Endothelial cell of umbilical vein (primary cell): ENCODE data around the gene PSMD13. TPM values are rescaled to one million over a fixed set of nuclear protein-coding genes. Genes with fewer than 3 reads are reported as not detected.
"Not testable (repeated sequence)": the region's sequence is repeated elsewhere in the genome, so short reads cannot be mapped to it uniquely, and the experiment has no call there.

Experiments used
- BruUV-seq: library from RNA; stranded (reverse); fragments of 400-500 nt; replicated peaks from 2 replicates; lab custom pipeline; 2021; lab: Mats Ljungman, UMichigan
- CTCF ChIA-PET: fragments of 300-600, 350-600 bp; sonication (Branson Sonifier 250); formaldehyde crosslinking; loops from one replicate; lab custom pipeline; 2021; ENCODE audit warnings: antibody characterized with exemption, inconsistent platforms; lab: Charles Lee
- POLR2A ChIA-PET: fragments of 300-600, 350-600 bp; sonication (Branson Sonifier 250); formaldehyde crosslinking; loops from one replicate; lab custom pipeline; 2021; ENCODE audit warnings: antibody characterized with exemption, inconsistent platforms; lab: Charles Lee
- DNase-seq: peaks from one replicate; pipeline ENCODE4 v3.0.0-alpha.2; 2011; ENCODE audit warnings: low read depth, low spot score
- FAIRE-seq: peaks from 2 replicates; lab custom pipeline; 2011; peaks lifted over from hg19 to GRCh38; lab: Jason Lieb, UNC
- H2AFZ ChIP-seq: 2 replicates; pipeline ENCODE4 v1.6.0; 2012; ENCODE audit warnings: low read depth, low read length, control low read depth, inconsistent platforms
- H3K27ac ChIP-seq: 2 replicates; pipeline ENCODE4 v1.5.1; 2011; ENCODE audit warnings: low read depth, mild to moderate bottlenecking, control low read depth, low read length, moderate library complexity; ENCODE audit not compliant: insufficient read depth
- H3K27me3 ChIP-seq, 2 experiments: 2 replicates each; pipeline versions ENCODE4 v1.6.0 to v1.6.1; 2011; ENCODE audit warnings: low read length in 2 of 2, mixed read lengths in 1 of 2; ENCODE audit not compliant: control insufficient read depth in 2 of 2, insufficient read depth in 2 of 2
- H3K36me3 ChIP-seq, 2 experiments: 2 replicates in 1 of 2; 3 replicates in 1 of 2; pipeline ENCODE4 v1.5.1; 2011; ENCODE audit warnings: low read length in 2 of 2, mild to moderate bottlenecking in 1 of 2, moderate library complexity in 1 of 2; ENCODE audit not compliant: control insufficient read depth in 2 of 2, insufficient read depth in 2 of 2; ENCODE audit errors: extremely low read depth in 1 of 2
- H3K4me1 ChIP-seq: 3 replicates; pipeline ENCODE4 v1.5.1; 2011; ENCODE audit warnings: mild to moderate bottlenecking, low read length; ENCODE audit not compliant: control insufficient read depth, insufficient read depth; ENCODE audit errors: extremely low read depth
- H3K4me2 ChIP-seq: 2 replicates; pipeline ENCODE4 v1.6.1; 2011; ENCODE audit warnings: low read length, control low read depth, mixed read lengths; ENCODE audit not compliant: insufficient read depth
- H3K4me3 ChIP-seq, 3 experiments: fragments of 200-600 bp in 1 of 3; sonication (generic), shearing (Covaris generic) in 1 of 3; replicated peaks in 1 of 3; 2 replicates each; pipeline ENCODE4 v1.5.1; 2011 to 2016; ENCODE audit warnings: control low read depth in 3 of 3, low read length in 3 of 3, mild to moderate bottlenecking in 2 of 3, inconsistent platforms in 1 of 3, low read depth in 1 of 3, moderate library complexity in 1 of 3; ENCODE audit not compliant: insufficient read depth in 1 of 3
- H3K79me2 ChIP-seq: 2 replicates; pipeline ENCODE4 v1.6.0; 2012; ENCODE audit warnings: low read length, inconsistent platforms; ENCODE audit not compliant: control insufficient read depth, insufficient read depth
- H3K9ac ChIP-seq: replicated peaks from 2 replicates; pipeline ENCODE3; 2011; ENCODE audit warnings: low read length, control low read depth; ENCODE audit not compliant: insufficient read depth; ENCODE audit errors: extremely low read depth
- H3K9me1 ChIP-seq: replicated peaks from 3 replicates; pipeline ENCODE4 v1.6.0; 2011; ENCODE audit warnings: mild to moderate bottlenecking, low read length; ENCODE audit not compliant: control insufficient read depth, insufficient read depth; ENCODE audit errors: extremely low read depth
- H3K9me3 ChIP-seq: replicated peaks from 2 replicates; pipeline ENCODE4 v1.5.1; 2012; ENCODE audit warnings: low read length, inconsistent platforms; ENCODE audit not compliant: control insufficient read depth, insufficient read depth
- H4K20me1 ChIP-seq: replicated peaks from 2 replicates; pipeline ENCODE3; 2011; ENCODE audit warnings: mild to moderate bottlenecking, low read length; ENCODE audit not compliant: control insufficient read depth, insufficient read depth; ENCODE audit errors: extremely low read depth
- EZH2 ChIP-seq: IDR thresholded peaks from 2 replicates; pipeline ENCODE4 v1.6.1; 2012; ENCODE audit warnings: borderline replicate concordance, low read depth, mild to moderate bottlenecking, moderate library complexity, low read length, inconsistent platforms; ENCODE audit not compliant: severe bottlenecking
- GATA2 ChIP-seq: IDR thresholded peaks from 2 replicates; pipeline ENCODE4 v1.7.0; 2011; ENCODE audit warnings: low read depth, mild to moderate bottlenecking, moderate library complexity, mixed read lengths, low read length; ENCODE audit not compliant: insufficient read length, insufficient read depth
- MYC ChIP-seq: IDR thresholded peaks from one replicate; pipeline ENCODE4 v1.6.1; 2011; ENCODE audit warnings: mild to moderate bottlenecking, low read depth, low read length
- POLR2A ChIP-seq: IDR thresholded peaks from 2 replicates; pipeline ENCODE4 v1.6.1; 2012; ENCODE audit warnings: low read depth, mild to moderate bottlenecking, control low read depth, low read length
- POLR2AphosphoS5 ChIP-seq: IDR thresholded peaks from 2 replicates; pipeline ENCODE4 v1.6.1; 2012; ENCODE audit warnings: low read depth, mild to moderate bottlenecking, control low read depth, low read length, moderate library complexity; ENCODE audit not compliant: insufficient read depth
- dilution Hi-C: fragments of 300-500 bp; cut with MboI; formaldehyde crosslinking; loops from one replicate; pipeline ENCODE4 v1.15.0; 2019; ENCODE audit warnings: low sequenced_read_pairs; ENCODE audit not compliant: extremely low pct_ligation_motif_present
- intact Hi-C: fragments of 100-400 bp; cut with micrococcal nuclease; formaldehyde crosslinking; loops from one replicate; pipeline ENCODE4 v1.10.0; 2022
- polyA plus RNA-seq, 4 experiments: library from polyadenylated mRNA; depleted of rRNA in 3 of 4; stranded (reverse) in 3 of 4; unstranded in 1 of 4; fragments of >200 nt; gene quantifications; 2 replicates each; pipeline versions ENCODE4 v1.2.1 to v1.2.3, GENCODE V29; 2011 to 2012; ENCODE audit warnings: missing spikeins in 1 of 4
- total RNA-seq: library from RNA; stranded (reverse); gene quantifications from 2 replicates; pipeline ENCODE4 v1.2.3, GENCODE V29; 2021
- TF ChIP-seq, protein P1 (sequence below): IDR thresholded peaks from 2 replicates; pipeline ENCODE4 v1.6.1; 2011; ENCODE audit not compliant: insufficient read depth, insufficient read length
- TF ChIP-seq, protein P2 (sequence below), 2 donors: IDR thresholded peaks; 1 replicate in 1 of 2; 2 replicates in 1 of 2; pipeline ENCODE4 v1.5.1; 2011; ENCODE audit warnings: low read length in 2 of 2, mild to moderate bottlenecking in 2 of 2, moderate library complexity in 2 of 2, control low read depth in 1 of 2, inconsistent platforms in 1 of 2, low read depth in 1 of 2; ENCODE audit not compliant: insufficient read depth in 1 of 2; ENCODE audit errors: extremely low read depth in 1 of 2

The PSMD13 gene
- total and polyA plus RNA-seq, 2 donors (not counting 3 experiments of a cell fraction or from before 2014, with no cell fraction given), result 168 to 214 TPM

- FAIRE-seq, BruUV-seq, intact Hi-C loops, H2AFZ ChIP-seq, H3K27ac ChIP-seq, CTCF ChIA-PET, DNase-seq, H3K79me2 ChIP-seq, H3K4me2 ChIP-seq, H3K9me3 ChIP-seq, H3K27me3 ChIP-seq, H3K9me1 ChIP-seq, POLR2A ChIA-PET, H3K9ac ChIP-seq, H4K20me1 ChIP-seq, dilution Hi-C loops, H3K4me3 ChIP-seq, H3K4me1 ChIP-seq, H3K36me3 ChIP-seq: not testable (repeated sequence)
Observed at GRCh38 chr11:193481-193880, 43.3 kb upstream of the PSMD13 start.

DNA sequence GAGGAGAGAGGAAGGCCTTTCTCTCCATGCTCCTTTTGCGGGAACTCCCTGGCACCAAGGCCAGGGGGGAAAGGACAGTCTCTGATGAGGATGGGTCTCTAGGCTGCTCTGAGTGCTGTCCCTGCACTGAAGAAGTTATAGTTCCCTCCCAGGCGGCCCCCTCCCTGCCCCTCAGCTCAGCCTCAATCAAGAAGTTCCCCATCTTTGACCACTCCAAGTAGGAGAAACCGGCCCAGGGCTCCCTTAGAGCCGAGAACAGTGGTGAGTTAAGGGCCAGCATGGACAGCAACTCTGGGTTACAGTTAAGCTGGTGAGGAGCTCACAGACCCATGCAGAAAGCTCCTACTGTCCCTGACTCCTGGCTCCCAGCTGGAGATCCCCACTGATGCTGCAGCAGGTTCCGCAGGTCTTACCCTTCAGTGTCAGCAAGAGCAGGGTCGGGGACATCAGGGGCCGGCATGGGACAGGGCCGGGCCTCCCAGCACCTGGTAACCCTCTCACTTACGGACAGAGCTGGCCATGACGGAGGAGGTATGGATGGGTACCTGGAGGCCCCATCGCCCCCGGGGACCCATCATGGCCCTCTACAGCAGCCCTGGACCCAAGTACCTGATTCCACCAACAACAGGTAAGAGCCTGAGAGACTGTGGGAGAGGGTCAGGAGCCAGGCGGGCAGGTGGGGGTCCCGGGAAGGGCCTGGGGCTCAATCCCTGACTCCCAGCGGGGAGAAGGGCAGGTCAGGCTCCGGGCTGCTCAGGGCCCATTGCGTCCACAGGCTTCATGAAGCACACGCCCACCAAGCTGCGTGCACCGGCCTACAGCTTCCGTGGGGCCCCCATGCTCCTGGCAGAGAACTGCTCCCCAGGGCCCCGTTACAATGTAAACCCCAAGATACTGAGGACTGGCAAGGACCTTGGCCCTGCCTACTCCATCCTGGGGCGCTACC is 39.7 kb upstream of the PSMD13 start:
- no peaks in the 10 kb centered on the region for H3K79me2 ChIP-seq
- no peak overlapping the region for H3K4me3 ChIP-seq
- TF ChIP-seq POLR2AphosphoS5, result no peak
- no peak for TF ChIP-seq POLR2A
- TF ChIP-seq, protein P1, sequence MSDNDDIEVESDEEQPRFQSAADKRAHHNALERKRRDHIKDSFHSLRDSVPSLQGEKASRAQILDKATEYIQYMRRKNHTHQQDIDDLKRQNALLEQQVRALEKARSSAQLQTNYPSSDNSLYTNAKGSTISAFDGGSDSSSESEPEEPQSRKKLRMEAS, result no peak
- TF ChIP-seq GATA2, result no peak
- no peak for TF ChIP-seq MYC
- no peak for TF ChIP-seq EZH2
- TF ChIP-seq, protein P2, sequence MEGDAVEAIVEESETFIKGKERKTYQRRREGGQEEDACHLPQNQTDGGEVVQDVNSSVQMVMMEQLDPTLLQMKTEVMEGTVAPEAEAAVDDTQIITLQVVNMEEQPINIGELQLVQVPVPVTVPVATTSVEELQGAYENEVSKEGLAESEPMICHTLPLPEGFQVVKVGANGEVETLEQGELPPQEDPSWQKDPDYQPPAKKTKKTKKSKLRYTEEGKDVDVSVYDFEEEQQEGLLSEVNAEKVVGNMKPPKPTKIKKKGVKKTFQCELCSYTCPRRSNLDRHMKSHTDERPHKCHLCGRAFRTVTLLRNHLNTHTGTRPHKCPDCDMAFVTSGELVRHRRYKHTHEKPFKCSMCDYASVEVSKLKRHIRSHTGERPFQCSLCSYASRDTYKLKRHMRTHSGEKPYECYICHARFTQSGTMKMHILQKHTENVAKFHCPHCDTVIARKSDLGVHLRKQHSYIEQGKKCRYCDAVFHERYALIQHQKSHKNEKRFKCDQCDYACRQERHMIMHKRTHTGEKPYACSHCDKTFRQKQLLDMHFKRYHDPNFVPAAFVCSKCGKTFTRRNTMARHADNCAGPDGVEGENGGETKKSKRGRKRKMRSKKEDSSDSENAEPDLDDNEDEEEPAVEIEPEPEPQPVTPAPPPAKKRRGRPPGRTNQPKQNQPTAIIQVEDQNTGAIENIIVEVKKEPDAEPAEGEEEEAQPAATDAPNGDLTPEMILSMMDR (IDR thresholded peaks at IDR 0.05; ENCODE audit: extremely low read depth in 1 of 2, insufficient read depth in 1 of 2, low read depth in 1 of 2, low read length in 2 of 2), result no peak
- H2AFZ ChIP-seq, result no peak overlapping the region
- no peak overlapping the region for H3K9ac ChIP-seq
- no peak overlapping the region for H3K4me2 ChIP-seq
- no peaks in the 10 kb centered on the region for H3K4me1 ChIP-seq
- BruUV-seq, result no TSS peak
- intact Hi-C loops, result no loop called here
- ChIA-PET POLR2A (no interaction called here), CTCF (interaction anchor here (0.8 kb wide), 2 partner anchors 10 to 53 kb away, joined by 3 to 4 read pairs; partner anchors contain the start of genes BET1L and RIC8A)
- H3K9me1 ChIP-seq, result no peaks in the 10 kb centered on the region
- DNase-seq (no peak), FAIRE-seq (no peak)
- no peaks in the 10 kb centered on the region for H3K36me3 ChIP-seq
- no peaks in the 10 kb centered on the region for H3K27me3 ChIP-seq
- no peaks in the 10 kb centered on the region for H3K9me3 ChIP-seq
- H4K20me1 ChIP-seq, result no peaks in the 10 kb centered on the region
- no peak overlapping the region for H3K27ac ChIP-seq
- dilution Hi-C loops, result no loop called here
